ENCODE results near the gene NUDT12. TPM values are rescaled to one million over a fixed set of nuclear protein-coding genes. Genes with fewer than 3 reads are reported as not detected.

NUDT12 gene
- total and polyA plus RNA-seq, 2 of the 13 experiments (the other 11 are each of a cell fraction or from before 2014, with no cell fraction given), result 2.3 to 5.4 TPM

- CTCF ChIA-PET (ENCODE audit: low intra/inter-chr PET ratio, low total read pairs), result no interaction called here
- POLR2A ChIA-PET, result no interaction called here
- H3K4me1 ChIP-seq (ENCODE audit: insufficient read depth, low read length), result no peaks in the 10 kb centered on the region
- H2AFZ ChIP-seq (ENCODE audit: low read length), result no peak overlapping the region
- WGBS (ENCODE audit: low lambda C conversion rate), result 0% methylated on average over 3 of the region's 3 CpGs
- H3K4me2 ChIP-seq (ENCODE audit: low read depth, low read length), result no peak overlapping the region
- in situ Hi-C loops (cut with HindIII; ENCODE audit: extremely low pct_ligation_motif_present, low pct_unique_long_range_greater_than_20kb), result no loop called here
- no peak overlapping the region for H3K9ac ChIP-seq (ENCODE audit: insufficient read depth, low read depth, low read length)
- intact Hi-C loops (cut with micrococcal nuclease; ENCODE audit: unreplicated experiment), result no loop called here
- TF ChIP-seq GPBP1L1 (CRISPR knock-in tag; IDR thresholded peaks at IDR 0.05) (no peak), SALL2 (CRISPR knock-in tag; IDR thresholded peaks at IDR 0.05) (no peak), ZNF337 (CRISPR knock-in tag; IDR thresholded peaks at IDR 0.05; ENCODE audit: borderline replicate concordance, low read depth) (no peak), GMEB2 (CRISPR knock-in tag; IDR thresholded peaks at IDR 0.05; ENCODE audit: low read depth) (no peak), CCAR2 (optimal IDR thresholded peaks at IDR 0.05; ENCODE audit: low read depth, low read length) (no peak)
- FAIRE-seq, result no peak
- ATAC-seq, result no peak
- H3K27me3 ChIP-seq (ENCODE audit: control insufficient read depth in 1 of 2, insufficient read depth in 2 of 2, low read length in 2 of 2), result no peaks in the 10 kb centered on the region
- BruUV-seq (replicated peaks), result no TSS peak
- no peak overlapping the region for H3K27ac ChIP-seq (ENCODE audit: extremely low read length, insufficient read depth, low read length)
- H4K20me1 ChIP-seq (ENCODE audit: insufficient read depth, low read length), result no peaks in the 10 kb centered on the region
- DNase-seq (ENCODE audit: low spot score), result no peak
- H3K4me3 ChIP-seq (replicated peaks in 1 of 3; ENCODE audit: insufficient read depth in 1 of 3, low read depth in 2 of 3, low read length in 3 of 3), result no peak overlapping the region
- no peaks in the 10 kb centered on the region for H3K9me3 ChIP-seq (ENCODE audit: low read length)
- H3K36me3 ChIP-seq (replicated peaks in 1 of 2; ENCODE audit: control insufficient read depth in 1 of 2, insufficient read depth in 2 of 2, low read length in 2 of 2), result no peaks in the 10 kb centered on the region
- H3K79me2 ChIP-seq (ENCODE audit: insufficient read depth, low read length), result no peaks in the 10 kb centered on the region
Observed at GRCh38 chr5:103539376-103540330, 22.9 kb downstream of the NUDT12 start.
